GM18861 (cell line): ENCODE measurements around the gene CASP10.
"Not testable (repeated sequence)": the region's sequence is repeated elsewhere in the genome, so short reads cannot be mapped to it uniquely, and the experiment has no call there.

Source experiments
- ATAC-seq: cut with Tn5 transposase; IDR thresholded peaks from one replicate; pipeline ENCODE4 v1.9.1; 2021; ENCODE audit not compliant: unreplicated experiment

CASP10 gene

DNA sequence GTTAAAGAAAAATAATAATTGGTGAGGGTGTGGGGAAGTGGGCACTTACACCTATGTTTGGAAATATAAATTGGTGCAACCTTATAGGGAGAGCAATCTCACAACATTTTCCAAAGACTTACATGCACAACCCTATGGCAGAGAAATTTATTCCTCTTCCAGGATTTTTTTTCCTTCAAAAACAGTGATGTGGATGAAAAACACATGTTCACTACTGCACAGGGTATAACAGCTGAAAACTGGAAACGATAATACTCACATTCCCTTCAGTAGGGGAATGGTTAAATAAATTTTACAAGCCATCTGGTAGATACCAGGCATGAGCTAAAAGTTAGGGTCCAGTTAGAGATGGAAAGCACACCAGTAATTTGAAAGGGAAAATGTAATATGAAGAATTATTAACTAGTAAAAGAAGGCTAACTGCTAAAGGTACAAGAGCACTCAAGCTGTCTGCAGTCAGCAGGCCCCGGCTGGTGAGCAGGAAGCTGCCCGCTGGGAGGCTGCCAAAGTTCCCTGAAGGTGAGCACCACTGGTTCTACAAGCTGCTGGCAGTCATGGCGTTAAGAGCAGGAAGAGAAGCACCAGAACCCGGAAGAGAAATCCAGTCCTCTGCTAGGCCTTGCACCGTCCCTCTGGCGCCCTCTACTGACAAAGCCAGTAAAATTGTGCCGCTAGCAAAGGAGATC, 49.0 kb downstream of the CASP10 start:
- peak; percentile 41 for ATAC-seq

DNA sequence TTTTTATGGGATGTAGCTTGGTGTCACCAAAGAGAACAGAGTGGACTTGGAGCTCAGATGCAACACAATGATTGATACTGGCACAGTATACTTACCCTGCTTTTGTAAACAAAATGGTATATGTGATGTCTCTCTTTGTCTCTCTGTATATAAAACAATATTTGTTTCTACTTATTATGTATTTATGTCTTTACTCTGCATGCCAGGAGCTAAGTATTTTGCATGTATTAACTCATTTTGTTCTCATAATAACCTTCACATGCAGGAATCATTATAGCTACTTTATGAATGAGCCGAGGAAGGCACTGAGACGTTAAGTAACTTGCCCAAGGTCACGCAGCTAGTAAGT, 49.5 kb downstream of the CASP10 start:
- ATAC-seq: no peak

DNA sequence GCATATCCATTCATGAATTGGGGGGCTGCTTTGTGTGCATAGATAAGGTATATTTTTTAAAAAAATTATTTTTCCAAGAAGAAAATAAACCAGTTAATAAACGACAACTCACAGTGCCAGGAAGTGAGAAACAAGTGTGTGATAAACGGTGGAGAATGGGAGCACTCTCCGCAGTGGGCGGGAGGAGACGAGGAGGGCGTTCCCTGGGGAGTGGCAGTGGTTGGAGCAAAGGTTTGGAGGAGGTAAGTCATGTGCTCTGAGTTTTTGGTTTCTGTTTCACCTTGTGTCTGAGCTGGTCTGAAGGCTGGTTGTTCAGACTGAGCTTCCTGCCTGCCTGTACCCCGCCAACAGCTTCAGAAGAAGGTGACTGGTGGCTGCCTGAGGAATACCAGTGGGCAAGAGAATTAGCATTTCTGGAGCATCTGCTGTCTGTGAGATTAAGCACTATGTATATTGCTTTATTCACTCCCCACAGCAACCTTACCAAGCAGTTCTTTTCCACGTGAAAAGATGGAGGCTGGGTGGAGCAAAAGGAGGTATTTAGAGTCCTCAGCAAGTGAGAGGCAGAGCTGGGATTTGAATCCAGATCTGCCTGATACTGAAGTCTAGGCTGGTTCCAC, 50.4 kb downstream of the CASP10 start:
- peak; percentile 85 for ATAC-seq

DNA sequence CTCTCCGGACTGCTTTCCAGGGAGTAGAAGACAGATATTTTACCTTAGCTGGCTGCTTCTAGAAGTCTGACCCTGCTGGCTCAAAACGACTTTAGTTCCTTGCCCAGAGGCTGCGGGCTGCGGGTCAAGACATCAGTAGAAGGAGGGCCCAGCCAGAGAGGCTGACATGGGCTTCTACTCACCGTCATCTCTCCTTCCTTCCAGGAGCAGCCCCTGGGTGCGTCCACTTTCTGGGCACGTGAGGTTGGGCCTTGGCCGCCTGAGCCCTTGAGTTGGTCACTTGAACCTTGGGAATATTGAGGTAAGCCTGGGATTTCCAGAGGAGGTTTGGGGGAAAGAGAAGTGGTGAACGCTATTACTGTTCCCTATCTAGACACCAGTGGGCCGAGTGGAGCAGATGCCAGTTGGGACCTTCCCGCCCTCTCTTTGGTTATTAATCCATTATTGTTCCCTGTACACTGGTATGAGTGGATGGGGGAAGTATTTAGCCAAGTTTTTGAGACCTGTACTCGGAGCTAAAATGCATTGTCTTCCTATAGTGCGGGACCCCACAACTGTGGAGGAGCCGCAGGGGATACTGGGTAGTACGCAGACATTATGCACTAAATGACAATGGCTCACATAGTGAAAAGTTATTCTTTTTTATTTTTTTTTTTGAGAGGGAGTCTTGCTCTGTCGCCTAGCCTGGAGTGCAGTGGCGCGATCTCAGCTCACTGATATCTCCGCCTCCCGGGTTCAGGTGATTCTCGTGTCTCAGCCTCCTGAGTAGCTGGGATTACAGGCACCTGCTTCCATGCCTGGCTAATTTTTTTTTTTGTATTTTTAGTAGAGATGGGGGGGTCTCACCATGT, 51.1 kb downstream of the CASP10 start:
- ATAC-seq: no peak

DNA sequence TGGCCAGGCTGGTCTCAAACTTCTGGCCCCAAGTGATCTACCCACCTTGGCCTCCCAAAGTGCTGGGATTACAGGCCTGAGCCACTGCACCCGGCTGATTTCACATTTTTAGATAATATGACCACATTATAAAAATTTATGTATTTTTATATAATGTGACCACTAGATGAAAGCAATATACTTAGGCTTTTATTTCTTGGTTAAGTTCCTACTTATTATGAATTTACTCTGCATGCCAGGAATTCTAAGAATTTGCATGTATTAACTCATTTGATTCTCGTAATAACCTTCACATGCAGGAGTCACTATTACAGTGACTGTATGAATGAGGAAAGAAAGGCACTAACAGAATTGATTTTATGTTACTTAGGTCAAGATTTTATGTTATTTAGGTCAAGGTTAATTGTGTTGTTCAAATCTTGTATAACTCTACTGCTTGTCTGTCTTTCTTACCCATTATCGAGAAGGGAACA, 51.8 kb downstream of the CASP10 start:
- no peak for ATAC-seq

DNA sequence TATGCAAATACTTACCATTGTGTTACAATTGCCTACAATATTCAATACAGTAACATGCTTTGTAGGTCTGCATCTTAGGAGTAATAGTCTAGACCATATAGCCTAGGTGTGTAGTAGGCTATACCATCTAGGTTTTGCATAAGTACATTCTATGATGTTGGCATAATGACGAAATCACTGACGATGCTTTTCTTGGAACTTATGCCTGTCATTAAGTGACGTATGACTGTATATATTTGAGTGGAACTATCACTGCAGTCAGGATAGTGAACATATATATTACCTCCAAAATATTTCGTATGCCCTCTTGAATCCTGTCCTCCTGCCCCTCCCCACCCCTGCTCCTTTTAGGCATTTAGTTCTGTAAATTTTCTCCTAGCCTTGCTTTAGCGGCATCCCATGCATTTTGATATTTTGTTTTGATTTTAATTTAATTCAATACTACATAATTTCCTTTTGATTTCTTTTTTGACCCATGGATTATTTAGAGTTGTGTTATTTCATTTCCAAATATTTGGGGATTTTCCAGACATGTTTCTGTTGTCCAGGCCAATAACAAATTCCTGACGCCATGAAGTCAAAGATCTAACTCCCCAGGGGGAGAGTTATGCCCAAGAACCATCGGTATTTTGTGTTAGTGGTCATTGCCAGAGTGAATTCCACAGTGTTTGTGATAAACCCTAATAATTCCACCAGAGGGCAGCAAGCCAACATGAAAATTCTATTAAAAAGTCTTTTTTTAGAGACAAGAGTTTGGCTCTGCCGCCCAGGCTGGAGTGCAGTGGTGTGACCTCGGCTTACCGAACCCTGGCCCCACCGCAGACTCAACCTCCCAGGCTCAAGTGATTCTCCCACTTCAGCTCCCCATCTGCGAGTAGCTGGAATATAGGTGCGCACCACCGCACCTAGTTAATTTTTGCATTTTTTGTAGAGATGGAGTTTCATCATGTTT, 53.2 kb downstream of the CASP10 start:
- no peak for ATAC-seq

DNA sequence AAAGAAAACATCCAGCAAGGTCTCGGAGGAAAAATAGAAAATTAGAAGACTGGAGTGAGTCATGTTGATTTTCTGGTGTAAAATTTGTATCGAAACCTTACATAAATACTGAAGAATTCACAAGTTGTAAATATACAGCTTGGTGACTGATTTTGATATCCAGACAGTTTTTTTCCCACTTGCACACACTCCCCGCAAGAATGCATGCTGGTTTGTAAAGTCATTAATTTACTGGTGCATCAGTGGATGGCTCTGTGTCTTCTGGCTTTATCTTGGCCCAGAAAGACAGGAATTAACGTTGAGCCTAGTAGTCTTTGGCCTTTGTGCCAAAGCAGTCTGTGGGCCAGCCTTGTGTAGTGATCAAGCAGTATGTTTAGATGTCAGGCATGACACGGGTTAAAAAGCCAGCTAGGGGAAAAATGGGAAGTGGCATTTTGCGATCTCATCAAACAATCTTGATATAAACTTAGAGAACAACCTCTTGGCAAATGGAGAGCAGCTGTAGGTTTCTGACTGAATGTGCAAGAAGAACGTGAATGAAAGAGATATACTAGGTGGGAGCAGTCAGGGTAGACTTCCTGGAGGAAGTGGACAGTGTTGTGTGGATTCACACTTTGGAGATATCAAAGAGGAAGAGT, 54.7 kb downstream of the CASP10 start:
- no peak for ATAC-seq

DNA sequence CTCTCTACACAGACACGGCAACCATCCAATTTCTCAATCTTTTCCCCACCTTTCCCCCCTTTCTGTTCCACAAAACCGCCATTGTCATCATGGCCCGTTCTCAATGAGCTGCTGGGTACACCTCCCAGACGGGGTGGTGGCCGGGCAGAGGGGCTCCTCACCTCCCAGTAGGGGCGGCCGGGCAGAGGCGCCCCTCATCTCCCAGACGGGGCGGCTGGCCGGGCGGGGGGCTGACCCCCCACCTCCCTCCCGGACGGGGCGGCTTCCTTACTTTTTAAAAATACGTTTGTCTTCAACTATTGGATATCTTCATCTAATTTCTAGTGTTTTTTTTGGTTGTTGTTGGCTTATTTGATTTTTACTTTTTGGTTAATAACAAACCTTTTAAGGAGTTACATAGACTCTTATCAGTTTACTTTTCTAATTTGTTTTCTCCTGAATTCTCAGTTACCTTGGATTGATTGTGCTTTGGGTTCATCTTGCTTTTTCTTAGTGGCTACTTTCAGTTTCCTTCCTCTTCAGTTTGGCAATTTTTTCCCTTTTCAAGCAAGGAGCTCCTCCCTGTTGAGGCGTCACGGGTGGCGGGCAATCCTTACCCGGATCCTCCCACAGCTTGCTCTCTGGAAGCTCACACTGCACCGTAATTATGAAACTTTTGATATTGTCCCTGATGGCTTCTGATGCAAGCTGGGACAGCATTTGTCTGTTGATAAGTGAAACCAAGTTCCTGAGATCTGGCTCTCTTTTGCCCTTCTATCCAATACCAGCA, 56.4 kb downstream of the CASP10 start:
- ATAC-seq: not testable (repeated sequence)

DNA sequence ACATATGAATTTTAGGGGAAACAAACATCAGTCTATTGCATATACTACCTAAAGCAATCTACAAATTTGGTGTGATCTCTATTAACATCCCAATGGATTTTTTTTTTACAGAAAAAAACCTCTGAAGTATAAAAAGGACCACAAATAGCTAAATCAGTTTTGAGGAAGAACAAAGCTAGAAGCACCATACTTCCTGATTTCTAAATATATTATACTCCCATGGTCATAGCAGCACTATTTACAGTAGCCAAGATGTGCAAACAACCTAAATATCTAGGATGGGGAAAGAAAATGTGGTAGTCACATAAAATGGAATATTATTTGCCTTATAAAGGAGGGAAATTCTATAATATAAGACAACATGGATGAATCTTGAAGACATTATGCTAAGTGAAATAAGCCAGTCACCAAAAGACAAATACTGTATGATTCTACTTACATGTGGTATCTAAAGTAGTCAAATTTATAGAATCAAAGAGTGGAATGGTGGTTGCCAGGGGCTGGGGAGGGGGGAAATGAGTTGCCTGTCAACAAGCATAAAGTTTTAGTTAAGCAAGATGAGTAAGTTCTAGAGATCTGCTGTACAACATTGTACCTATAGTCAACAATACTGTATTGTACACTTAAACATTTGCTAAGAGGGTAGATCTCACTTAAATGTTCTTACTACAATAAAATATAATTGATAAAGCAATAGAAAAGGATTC, 59.8 kb downstream of the CASP10 start:
- no peak for ATAC-seq

DNA sequence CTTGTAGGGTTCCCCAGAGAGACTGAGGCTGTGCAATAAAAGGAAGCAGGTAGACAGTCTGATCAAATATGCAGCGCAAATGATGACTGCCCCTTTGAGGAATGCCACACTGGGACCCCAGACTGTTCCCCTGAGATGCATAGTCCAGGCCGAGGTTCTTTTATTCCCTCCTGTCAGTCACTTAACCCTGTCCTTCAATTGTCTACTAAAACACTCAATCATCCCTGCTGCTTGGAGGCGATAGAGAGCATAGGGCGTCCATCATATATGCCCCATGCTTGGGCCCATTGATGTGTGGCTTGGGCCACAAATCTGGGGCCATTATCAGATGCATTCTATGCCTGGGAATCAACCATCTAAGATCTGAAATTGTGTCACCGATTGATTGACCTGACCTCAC, 61.9 kb downstream of the CASP10 start:
- ATAC-seq: no peak

DNA sequence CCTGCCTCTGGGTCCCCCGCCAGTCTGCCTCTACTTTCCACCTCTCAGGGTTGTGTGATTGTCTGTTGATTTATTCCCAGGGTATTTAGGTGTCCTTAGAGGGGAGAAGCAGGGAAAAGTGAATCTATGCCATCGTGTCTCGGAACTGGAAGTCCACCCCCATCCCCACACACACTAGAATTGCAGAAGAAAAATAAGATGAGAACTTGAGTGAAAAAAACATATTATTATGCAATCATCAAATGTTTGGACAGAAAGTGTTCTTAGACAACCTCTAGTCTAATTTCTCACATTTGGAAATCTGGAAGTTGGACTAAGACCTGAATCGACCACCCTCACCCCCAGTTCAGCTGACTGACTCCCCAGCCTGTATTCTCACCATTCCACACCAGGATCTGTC, 63.3 kb downstream of the CASP10 start:
- no peak for ATAC-seq

DNA sequence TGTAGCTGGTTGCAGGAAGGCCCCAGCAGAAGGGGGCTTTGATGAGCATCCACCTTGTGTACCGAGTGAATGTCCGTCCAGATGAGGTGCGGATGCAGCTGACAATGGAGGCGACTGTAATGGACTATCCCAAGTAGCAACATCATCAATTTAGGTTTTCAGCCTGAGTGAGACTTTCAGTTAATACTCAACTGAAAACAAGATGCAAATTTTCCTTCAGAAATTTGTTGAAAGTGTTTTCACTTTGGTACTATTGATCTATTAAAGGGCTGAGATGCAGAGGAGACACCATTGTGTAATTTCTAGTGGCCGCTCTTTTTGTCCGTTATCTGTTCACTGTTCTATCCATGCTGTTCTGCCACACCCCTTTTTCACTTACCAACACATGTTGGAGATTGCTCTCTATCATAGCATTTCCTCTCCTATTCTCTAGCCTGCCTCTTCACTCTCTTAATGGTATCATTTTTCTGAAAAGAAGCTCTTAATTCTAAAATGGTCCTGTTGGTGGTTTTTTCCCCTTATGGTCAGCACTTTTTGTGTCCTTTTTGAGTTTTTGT, 65.4 kb downstream of the CASP10 start:
- ATAC-seq: no peak

DNA sequence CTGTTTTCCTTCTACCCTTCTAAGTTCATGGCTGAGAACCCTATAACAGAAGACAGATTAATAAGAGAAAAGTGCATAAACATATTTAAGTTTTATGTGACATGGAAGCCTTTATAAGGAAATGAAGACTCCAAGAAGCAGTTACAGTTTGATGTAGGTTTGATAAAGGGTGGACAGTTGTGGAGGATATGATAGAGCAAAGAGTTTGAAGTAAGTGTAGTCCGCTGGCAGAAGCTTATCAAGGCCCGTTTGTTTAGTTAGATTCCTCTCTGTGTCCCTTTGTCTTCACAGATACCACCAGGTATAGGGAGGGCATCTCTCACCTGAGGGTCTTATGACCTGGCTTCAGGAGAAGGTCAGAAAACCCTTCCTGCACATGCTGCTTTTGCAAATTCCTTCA, 66.9 kb downstream of the CASP10 start:
- no peak for ATAC-seq

DNA sequence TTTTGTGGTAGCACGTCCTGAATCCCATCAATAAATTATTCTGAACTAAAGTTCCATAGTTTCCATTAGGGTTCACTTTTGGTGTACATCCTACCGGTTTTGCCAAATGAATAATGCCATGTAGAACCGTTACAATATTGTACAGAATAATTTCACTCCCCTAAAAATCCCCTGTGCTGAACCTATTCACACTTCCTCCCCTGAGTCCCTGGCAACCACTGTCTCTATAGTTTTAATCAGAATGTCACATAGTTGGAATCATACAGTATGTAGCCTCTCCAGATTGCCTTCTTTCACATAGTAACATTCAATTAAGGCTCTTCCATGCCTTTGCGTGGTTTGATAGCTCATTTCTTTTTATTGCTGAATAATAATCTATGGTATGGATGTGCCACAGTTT, 67.8 kb downstream of the CASP10 start:
- no peak for ATAC-seq

DNA sequence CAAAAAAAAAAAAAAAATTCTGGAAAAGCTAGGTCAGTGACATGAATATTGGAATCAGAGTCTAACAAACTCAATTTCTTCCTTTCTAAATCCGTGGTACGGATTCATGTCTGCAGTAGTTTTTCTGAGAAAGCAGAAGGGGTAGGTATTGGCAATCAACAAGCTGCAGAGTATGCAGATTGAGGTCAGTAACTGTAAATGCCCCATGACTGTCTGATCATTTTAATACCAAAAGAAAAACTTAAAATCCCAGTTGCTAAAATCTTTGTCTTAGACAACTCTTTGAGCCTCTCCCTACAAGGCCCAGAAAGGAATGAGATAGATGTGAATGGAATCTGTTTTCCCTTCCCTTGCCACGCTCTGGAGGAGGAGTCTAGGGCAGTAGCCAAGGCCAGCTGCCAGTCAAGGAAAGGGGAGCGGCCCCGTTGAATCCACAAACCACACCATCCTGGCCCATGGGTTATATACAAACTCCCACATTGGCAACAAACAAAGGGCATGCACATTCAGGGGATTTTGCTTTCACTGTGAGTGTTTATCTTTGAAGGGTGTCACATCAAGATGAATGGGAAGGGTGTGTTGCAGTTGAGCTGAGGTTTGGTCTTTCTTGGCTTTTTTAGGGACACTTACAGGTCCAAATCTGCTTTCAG, 71.3 kb downstream of the CASP10 start:
- ATAC-seq: no peak

DNA sequence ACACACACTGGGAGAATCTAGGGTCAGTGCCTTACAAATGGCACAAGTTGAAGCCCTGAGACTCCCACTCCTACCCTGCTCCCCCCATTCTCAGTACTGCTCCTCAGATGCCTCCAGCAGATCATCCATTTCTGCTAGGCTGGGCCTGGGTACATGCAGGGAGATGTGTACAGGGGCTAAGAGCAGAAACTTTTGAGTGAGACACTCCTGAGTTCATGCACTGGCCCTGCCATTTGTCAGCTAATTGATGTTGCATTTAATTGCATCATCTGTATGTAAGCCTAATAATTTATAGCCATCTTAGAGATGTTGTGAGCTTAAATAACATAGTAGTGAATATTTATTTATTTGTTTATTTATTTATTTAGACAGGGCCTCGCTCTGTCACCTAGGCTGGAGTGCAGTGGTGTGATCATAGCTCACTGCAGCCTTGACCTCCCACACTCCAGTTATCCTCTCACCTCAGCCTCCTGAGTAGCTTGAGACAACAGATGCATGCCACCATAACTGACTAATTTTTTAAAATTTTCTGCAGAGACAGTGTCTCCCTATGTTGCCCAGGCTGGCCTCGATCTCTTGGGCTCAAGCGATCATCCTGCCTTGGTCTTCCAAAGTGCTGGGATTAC, 72.6 kb downstream of the CASP10 start:
- ATAC-seq: no peak

DNA sequence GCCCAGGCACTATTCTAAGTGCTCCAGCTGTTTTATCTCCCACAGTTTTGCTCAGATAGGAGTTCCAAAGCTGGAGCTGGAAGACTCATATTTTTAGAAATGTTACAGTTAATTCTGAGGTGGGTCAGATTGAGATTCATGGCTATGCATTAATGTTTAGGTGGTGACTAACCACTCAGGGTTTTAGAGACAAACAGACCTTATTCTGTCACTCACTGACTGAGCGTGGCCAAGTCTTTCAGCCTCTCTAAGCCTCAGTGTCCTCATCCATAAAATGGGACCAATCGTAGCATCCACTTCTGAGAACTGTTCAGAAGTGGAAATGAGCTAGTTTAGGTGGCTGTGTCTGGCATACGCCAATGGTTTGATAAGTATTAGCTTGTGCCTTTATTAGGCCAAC, 73.1 kb downstream of the CASP10 start:
- no peak for ATAC-seq
